ENCODE results near the gene TFCP2L1.
"Not testable (repeated sequence)": the region's sequence is repeated elsewhere in the genome, so short reads cannot be mapped to it uniquely, and the experiment has no call there.

The TFCP2L1 gene

GRCh38 chr2:121316986-121317385 is 32.0 kb upstream of the TFCP2L1 start:
- DNase-seq = no peak
- Histone ChIP-seq H3K36me3 (ENCODE audit: control insufficient read depth, insufficient read depth, low read length) (no peaks in the 10 kb centered on the region), H3K4me3 (ENCODE audit: insufficient read depth, low read depth, low read length, poor library complexity, severe bottlenecking) (no peak overlapping the region), H3K9me3 (ENCODE audit: control insufficient read depth, low read length) (no peaks in the 10 kb centered on the region), H3K27me3 (replicated peaks; ENCODE audit: control insufficient read depth, insufficient read depth, low read length, poor library complexity, severe bottlenecking) (no peaks in the 10 kb centered on the region), H3K4me1 (ENCODE audit: control insufficient read depth, insufficient read depth, low read length, poor library complexity, severe bottlenecking) (no peaks in the 10 kb centered on the region), H3K27ac (ENCODE audit: insufficient read depth, low read length, poor library complexity, severe bottlenecking) (no peak overlapping the region)

GRCh38 chr2:121313701-121314100 is 28.7 kb upstream of the TFCP2L1 start:
- not testable (repeated sequence) for H3K36me3 ChIP-seq (ENCODE audit: control insufficient read depth, insufficient read depth, low read length); H3K4me3 ChIP-seq (ENCODE audit: insufficient read depth, low read depth, low read length, poor library complexity, severe bottlenecking); H3K27ac ChIP-seq (ENCODE audit: insufficient read depth, low read length, poor library complexity, severe bottlenecking); H3K4me1 ChIP-seq (ENCODE audit: control insufficient read depth, insufficient read depth, low read length, poor library complexity, severe bottlenecking); DNase-seq; H3K9me3 ChIP-seq (ENCODE audit: control insufficient read depth, low read length); H3K27me3 ChIP-seq (replicated peaks; ENCODE audit: control insufficient read depth, insufficient read depth, low read length, poor library complexity, severe bottlenecking)

- Histone ChIP-seq H3K27ac (ENCODE audit: insufficient read depth, low read length, poor library complexity, severe bottlenecking) (no peak overlapping the region), H3K4me3 (ENCODE audit: insufficient read depth, low read depth, low read length, poor library complexity, severe bottlenecking) (no peak overlapping the region), H3K27me3 (replicated peaks; ENCODE audit: control insufficient read depth, insufficient read depth, low read length, poor library complexity, severe bottlenecking) (no peaks in the 10 kb centered on the region), H3K36me3 (ENCODE audit: control insufficient read depth, insufficient read depth, low read length) (no peaks in the 10 kb centered on the region), H3K4me1 (ENCODE audit: control insufficient read depth, insufficient read depth, low read length, poor library complexity, severe bottlenecking) (no peaks in the 10 kb centered on the region), H3K9me3 (ENCODE audit: control insufficient read depth, low read length) (no peaks in the 10 kb centered on the region)
- DNase-seq = no peak
These were observed 24.8 kb upstream of the TFCP2L1 start for GRCh38 chr2:121309801-121310200.

- H3K27ac ChIP-seq (ENCODE audit: insufficient read depth, low read length, poor library complexity, severe bottlenecking) = no peak overlapping the region
- H3K4me3 ChIP-seq (ENCODE audit: insufficient read depth, low read depth, low read length, poor library complexity, severe bottlenecking) = no peak overlapping the region
- no peaks in the 10 kb centered on the region for H3K9me3 ChIP-seq (ENCODE audit: control insufficient read depth, low read length)
- H3K4me1 ChIP-seq (ENCODE audit: control insufficient read depth, insufficient read depth, low read length, poor library complexity, severe bottlenecking) = no peaks in the 10 kb centered on the region
- DNase-seq = no peak
- no peaks in the 10 kb centered on the region for H3K36me3 ChIP-seq (ENCODE audit: control insufficient read depth, insufficient read depth, low read length)
- no peaks in the 10 kb centered on the region for H3K27me3 ChIP-seq (replicated peaks; ENCODE audit: control insufficient read depth, insufficient read depth, low read length, poor library complexity, severe bottlenecking)
These were observed 24.3 kb upstream of the TFCP2L1 start for GRCh38 chr2:121309323-121309722.

GRCh38 chr2:121307048-121307447 is 22.0 kb upstream of the TFCP2L1 start:
- no peak overlapping the region for H3K27ac ChIP-seq (ENCODE audit: insufficient read depth, low read length, poor library complexity, severe bottlenecking)
- no peaks in the 10 kb centered on the region for H3K9me3 ChIP-seq (ENCODE audit: control insufficient read depth, low read length)
- H3K36me3 ChIP-seq (ENCODE audit: control insufficient read depth, insufficient read depth, low read length) = no peaks in the 10 kb centered on the region
- DNase-seq = no peak
- H3K4me1 ChIP-seq (ENCODE audit: control insufficient read depth, insufficient read depth, low read length, poor library complexity, severe bottlenecking) = no peaks in the 10 kb centered on the region
- H3K4me3 ChIP-seq (ENCODE audit: insufficient read depth, low read depth, low read length, poor library complexity, severe bottlenecking) = no peak overlapping the region
- H3K27me3 ChIP-seq (replicated peaks; ENCODE audit: control insufficient read depth, insufficient read depth, low read length, poor library complexity, severe bottlenecking) = no peaks in the 10 kb centered on the region

- H3K4me3 ChIP-seq (ENCODE audit: insufficient read depth, low read depth, low read length, poor library complexity, severe bottlenecking) = no peak overlapping the region
- H3K4me1 ChIP-seq (ENCODE audit: control insufficient read depth, insufficient read depth, low read length, poor library complexity, severe bottlenecking) = no peaks in the 10 kb centered on the region
- no peaks in the 10 kb centered on the region for H3K27me3 ChIP-seq (replicated peaks; ENCODE audit: control insufficient read depth, insufficient read depth, low read length, poor library complexity, severe bottlenecking)
- no peaks in the 10 kb centered on the region for H3K36me3 ChIP-seq (ENCODE audit: control insufficient read depth, insufficient read depth, low read length)
- no peak overlapping the region for H3K27ac ChIP-seq (ENCODE audit: insufficient read depth, low read length, poor library complexity, severe bottlenecking)
- no peaks in the 10 kb centered on the region for H3K9me3 ChIP-seq (ENCODE audit: control insufficient read depth, low read length)
- DNase-seq = no peak
These were observed 19.9 kb upstream of the TFCP2L1 start for GRCh38 chr2:121304941-121305340.

GRCh38 chr2:121303531-121304263 is 18.7 kb upstream of the TFCP2L1 start:
- no peak for DNase-seq
- no peak overlapping the region for H3K27ac ChIP-seq (ENCODE audit: insufficient read depth, low read length, poor library complexity, severe bottlenecking)
- no peaks in the 10 kb centered on the region for H3K9me3 ChIP-seq (ENCODE audit: control insufficient read depth, low read length)
- no peaks in the 10 kb centered on the region for H3K36me3 ChIP-seq (ENCODE audit: control insufficient read depth, insufficient read depth, low read length)
- H3K4me1 ChIP-seq (ENCODE audit: control insufficient read depth, insufficient read depth, low read length, poor library complexity, severe bottlenecking) = no peaks in the 10 kb centered on the region
- no peak overlapping the region for H3K4me3 ChIP-seq (ENCODE audit: insufficient read depth, low read depth, low read length, poor library complexity, severe bottlenecking)
- H3K27me3 ChIP-seq (replicated peaks; ENCODE audit: control insufficient read depth, insufficient read depth, low read length, poor library complexity, severe bottlenecking) = no peaks in the 10 kb centered on the region

- H3K9me3 ChIP-seq (ENCODE audit: control insufficient read depth, low read length); H3K36me3 ChIP-seq (ENCODE audit: control insufficient read depth, insufficient read depth, low read length); H3K27me3 ChIP-seq (replicated peaks; ENCODE audit: control insufficient read depth, insufficient read depth, low read length, poor library complexity, severe bottlenecking); H3K27ac ChIP-seq (ENCODE audit: insufficient read depth, low read length, poor library complexity, severe bottlenecking); DNase-seq; H3K4me3 ChIP-seq (ENCODE audit: insufficient read depth, low read depth, low read length, poor library complexity, severe bottlenecking); H3K4me1 ChIP-seq (ENCODE audit: control insufficient read depth, insufficient read depth, low read length, poor library complexity, severe bottlenecking): not testable (repeated sequence)
These were observed 16.2 kb upstream of the TFCP2L1 start for GRCh38 chr2:121301190-121301589.

- Histone ChIP-seq H3K4me3 (ENCODE audit: insufficient read depth, low read depth, low read length, poor library complexity, severe bottlenecking) (no peak overlapping the region), H3K9me3 (ENCODE audit: control insufficient read depth, low read length) (no peaks in the 10 kb centered on the region), H3K27ac (ENCODE audit: insufficient read depth, low read length, poor library complexity, severe bottlenecking) (no peak overlapping the region), H3K36me3 (ENCODE audit: control insufficient read depth, insufficient read depth, low read length) (no peaks in the 10 kb centered on the region), H3K27me3 (replicated peaks; ENCODE audit: control insufficient read depth, insufficient read depth, low read length, poor library complexity, severe bottlenecking) (no peaks in the 10 kb centered on the region), H3K4me1 (ENCODE audit: control insufficient read depth, insufficient read depth, low read length, poor library complexity, severe bottlenecking) (no peaks in the 10 kb centered on the region)
- DNase-seq = no peak
These were observed 13.5 kb upstream of the TFCP2L1 start for GRCh38 chr2:121298476-121298875.

- H3K9me3 ChIP-seq (ENCODE audit: control insufficient read depth, low read length); H3K27me3 ChIP-seq (replicated peaks; ENCODE audit: control insufficient read depth, insufficient read depth, low read length, poor library complexity, severe bottlenecking); DNase-seq; H3K4me1 ChIP-seq (ENCODE audit: control insufficient read depth, insufficient read depth, low read length, poor library complexity, severe bottlenecking); H3K27ac ChIP-seq (ENCODE audit: insufficient read depth, low read length, poor library complexity, severe bottlenecking); H3K36me3 ChIP-seq (ENCODE audit: control insufficient read depth, insufficient read depth, low read length); H3K4me3 ChIP-seq (ENCODE audit: insufficient read depth, low read depth, low read length, poor library complexity, severe bottlenecking): not testable (repeated sequence)
These were observed 12.9 kb upstream of the TFCP2L1 start for GRCh38 chr2:121297866-121298265.

Data from effector memory CD4-positive, alpha-beta T cell (primary cell).